Endothelial cell of umbilical vein (primary cell): ENCODE measurements around the gene CHST15.

Experiments
- CTCF ChIP-seq, 2 donors: IDR thresholded peaks; 1 replicate in 1 of 2; 2 replicates in 1 of 2; pipeline ENCODE4 v1.5.1; 2011; ENCODE audit warnings: low read length in 2 of 2, mild to moderate bottlenecking in 2 of 2, moderate library complexity in 2 of 2, control low read depth in 1 of 2, inconsistent platforms in 1 of 2, low read depth in 1 of 2; ENCODE audit not compliant: insufficient read depth in 1 of 2; ENCODE audit errors: extremely low read depth in 1 of 2
- EZH2 ChIP-seq: IDR thresholded peaks from 2 replicates; pipeline ENCODE4 v1.6.1; 2012; ENCODE audit warnings: borderline replicate concordance, low read depth, mild to moderate bottlenecking, moderate library complexity, low read length, inconsistent platforms; ENCODE audit not compliant: severe bottlenecking
- FOS ChIP-seq: IDR thresholded peaks from 2 replicates; pipeline ENCODE4 v1.6.1; 2011; ENCODE audit warnings: mild to moderate bottlenecking, low read length, moderate library complexity, borderline replicate concordance; ENCODE audit not compliant: insufficient read depth
- GATA2 ChIP-seq: IDR thresholded peaks from 2 replicates; pipeline ENCODE4 v1.7.0; 2011; ENCODE audit warnings: low read depth, mild to moderate bottlenecking, moderate library complexity, mixed read lengths, low read length; ENCODE audit not compliant: insufficient read length, insufficient read depth
- JUN ChIP-seq: IDR thresholded peaks from 2 replicates; pipeline ENCODE4 v1.6.1; 2011; ENCODE audit warnings: borderline replicate concordance, low read depth; ENCODE audit not compliant: insufficient read length, insufficient read depth
- MAX ChIP-seq: IDR thresholded peaks from 2 replicates; pipeline ENCODE4 v1.6.1; 2011; ENCODE audit not compliant: insufficient read depth, insufficient read length
- MYC ChIP-seq: IDR thresholded peaks from one replicate; pipeline ENCODE4 v1.6.1; 2011; ENCODE audit warnings: mild to moderate bottlenecking, low read depth, low read length
- POLR2A ChIP-seq: IDR thresholded peaks from 2 replicates; pipeline ENCODE4 v1.6.1; 2012; ENCODE audit warnings: low read depth, mild to moderate bottlenecking, control low read depth, low read length
- POLR2AphosphoS5 ChIP-seq: IDR thresholded peaks from 2 replicates; pipeline ENCODE4 v1.6.1; 2012; ENCODE audit warnings: low read depth, mild to moderate bottlenecking, control low read depth, low read length, moderate library complexity; ENCODE audit not compliant: insufficient read depth

GRCh38 chr10:124074501-124075109, 18.8 kb downstream of the CHST15 start:
- TF ChIP-seq CTCF (IDR thresholded peaks at IDR 0.05; ENCODE audit: extremely low read depth in 1 of 2, insufficient read depth in 1 of 2, low read depth in 1 of 2, low read length in 2 of 2) (no peak), MYC (no peak), POLR2A (no peak), FOS (no peak), EZH2 (no peak), POLR2AphosphoS5 (no peak), MAX (no peak), GATA2 (no peak), JUN (no peak)
